Smooth muscle cell of the pulmonary artery (primary cell): ENCODE data around the gene OR4K14. TPM values are rescaled to one million over a fixed set of nuclear protein-coding genes. Genes with fewer than 3 reads are reported as not detected.

Experiments
- total RNA-seq: library from RNA; depleted of rRNA; stranded (reverse); fragments of >200 nt; gene quantifications from 2 replicates; pipeline ENCODE4 v1.2.3, GENCODE V29; 2014

The OR4K14 gene
- not detected in 2 replicates for total RNA-seq

GRCh38 chr14:20019257-20019865 is at the start of gene OR4K14:
Gene OR4K14, minus strand, starts transcription at chr14:20019307. Its CDS starts 4,114 bp downstream, at chr14:20015193.

GRCh38 chr14:20059745-20060144 is 40.6 kb upstream of the OR4K14 start, which contains the start of gene OR4L1:
Gene OR4L1, plus strand, starts transcription at chr14:20060045. Its CDS starts 0 bp downstream, at chr14:20060045.

GRCh38 chr14:20035938-20036337 is 16.8 kb upstream of the OR4K14 start, which contains the start of gene OR4K13:
Gene OR4K13, minus strand, starts transcription at chr14:20036038. Its CDS starts 1,280 bp downstream, at chr14:20034758.

GRCh38 chr14:20001863-20002262 is 17.2 kb downstream of the OR4K14 start, which contains the start of gene OR4Q2:
Gene OR4Q2, plus strand, starts transcription at chr14:20002163.

GRCh38 chr14:19975291-19975690 is 43.8 kb downstream of the OR4K14 start, which contains the start of gene OR4K15:
Gene OR4K15, plus strand, starts transcription at chr14:19975591. Its CDS starts 0 bp downstream, at chr14:19975591.

Other genes with a start within 250 kb of the OR4K14 start
- not detected in 2 replicates for gene OR4M1, start 245.8 kb downstream of the OR4K14 start, total RNA-seq
- gene OR4N2, start 215.5 kb downstream of the OR4K14 start, total RNA-seq: not detected in 2 replicates
- not detected in 2 replicates for gene OR4K2, start 144.2 kb downstream of the OR4K14 start, total RNA-seq
- not detected in 2 replicates for gene OR4K5, start 98.7 kb downstream of the OR4K14 start, total RNA-seq
- not detected in 2 replicates for gene OR4K1, start 88.4 kb downstream of the OR4K14 start, total RNA-seq
- not detected in 2 replicates for gene OR4K15, start 43.7 kb downstream of the OR4K14 start, total RNA-seq
- not detected in 2 replicates for gene OR4Q2, start 17.1 kb downstream of the OR4K14 start, total RNA-seq
- not detected in 2 replicates for gene OR4K13, start 16.7 kb upstream of the OR4K14 start, total RNA-seq
- gene OR4L1, start 40.7 kb upstream of the OR4K14 start, total RNA-seq: not detected in 2 replicates
- not detected in 2 replicates for gene OR4K17, start 91.4 kb upstream of the OR4K14 start, total RNA-seq
- gene OR4N5, start 119.5 kb upstream of the OR4K14 start, total RNA-seq: not detected in 2 replicates
- gene OR11G2, start 171.6 kb upstream of the OR4K14 start, total RNA-seq: not detected in 2 replicates
- gene OR11H6, start 204.4 kb upstream of the OR4K14 start, total RNA-seq: not detected in 2 replicates
- not detected in 2 replicates for gene OR11H7, start 209.7 kb upstream of the OR4K14 start, total RNA-seq
- gene OR11H4, start 220.0 kb upstream of the OR4K14 start, total RNA-seq: not detected in 2 replicates